Epithelial cell of prostate (primary cell): ENCODE measurements around the gene PJA2.
"Not testable (repeated sequence)": the region's sequence is repeated elsewhere in the genome, so short reads cannot be mapped to it uniquely, and the experiment has no call there.

Experiments
- DNase-seq: peaks from one replicate; pipeline ENCODE4 v3.0.0-alpha.2; 2011; ENCODE audit warnings: low read depth, low spot score
- H3K27ac ChIP-seq: fragments of 450-650 bp; 2 replicates; pipeline ENCODE4 v1.5.1; 2017; ENCODE audit warnings: mild to moderate bottlenecking

PJA2 gene, protein sequence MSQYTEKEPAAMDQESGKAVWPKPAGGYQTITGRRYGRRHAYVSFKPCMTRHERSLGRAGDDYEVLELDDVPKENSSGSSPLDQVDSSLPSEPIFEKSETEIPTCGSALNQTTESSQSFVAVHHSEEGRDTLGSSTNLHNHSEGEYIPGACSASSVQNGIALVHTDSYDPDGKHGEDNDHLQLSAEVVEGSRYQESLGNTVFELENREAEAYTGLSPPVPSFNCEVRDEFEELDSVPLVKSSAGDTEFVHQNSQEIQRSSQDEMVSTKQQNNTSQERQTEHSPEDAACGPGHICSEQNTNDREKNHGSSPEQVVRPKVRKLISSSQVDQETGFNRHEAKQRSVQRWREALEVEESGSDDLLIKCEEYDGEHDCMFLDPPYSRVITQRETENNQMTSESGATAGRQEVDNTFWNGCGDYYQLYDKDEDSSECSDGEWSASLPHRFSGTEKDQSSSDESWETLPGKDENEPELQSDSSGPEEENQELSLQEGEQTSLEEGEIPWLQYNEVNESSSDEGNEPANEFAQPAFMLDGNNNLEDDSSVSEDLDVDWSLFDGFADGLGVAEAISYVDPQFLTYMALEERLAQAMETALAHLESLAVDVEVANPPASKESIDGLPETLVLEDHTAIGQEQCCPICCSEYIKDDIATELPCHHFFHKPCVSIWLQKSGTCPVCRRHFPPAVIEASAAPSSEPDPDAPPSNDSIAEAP

DNA sequence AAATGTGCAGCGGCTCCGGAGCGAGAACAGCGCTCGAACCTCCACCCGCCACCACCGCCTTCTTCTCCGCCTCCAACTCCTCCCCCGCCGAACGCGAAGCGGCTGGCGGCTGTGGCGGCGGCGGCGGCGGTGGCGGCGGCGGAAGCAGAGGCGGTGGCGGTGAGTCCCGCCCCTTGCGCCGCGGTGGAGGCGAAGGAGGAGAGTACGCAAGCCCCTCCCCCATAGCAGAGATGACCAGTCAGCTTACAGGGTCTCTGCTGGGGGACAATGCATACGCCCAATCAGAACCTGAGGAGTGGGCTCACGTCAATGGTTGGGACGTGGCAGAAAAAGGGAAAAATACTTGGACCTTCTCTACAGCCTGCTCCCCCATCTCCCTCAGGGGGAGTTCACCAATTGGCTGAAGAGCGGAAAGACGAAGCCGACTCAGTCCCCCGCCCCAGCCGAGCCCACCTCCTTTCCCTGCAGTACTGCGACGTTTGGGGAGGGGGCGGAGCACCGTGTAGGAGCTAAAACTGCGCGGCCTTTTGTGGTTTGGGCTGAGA, at the start of gene PJA2:
TSS of gene PJA2 (minus strand) at position 131 of the 545 bp plus-strand sequence. CDS start 26,541 bp downstream, outside the sequence.
- DNase-seq = peak; percentile 99
- H3K27ac ChIP-seq = peak within 1 kb of the TSS; percentile 96

DNA sequence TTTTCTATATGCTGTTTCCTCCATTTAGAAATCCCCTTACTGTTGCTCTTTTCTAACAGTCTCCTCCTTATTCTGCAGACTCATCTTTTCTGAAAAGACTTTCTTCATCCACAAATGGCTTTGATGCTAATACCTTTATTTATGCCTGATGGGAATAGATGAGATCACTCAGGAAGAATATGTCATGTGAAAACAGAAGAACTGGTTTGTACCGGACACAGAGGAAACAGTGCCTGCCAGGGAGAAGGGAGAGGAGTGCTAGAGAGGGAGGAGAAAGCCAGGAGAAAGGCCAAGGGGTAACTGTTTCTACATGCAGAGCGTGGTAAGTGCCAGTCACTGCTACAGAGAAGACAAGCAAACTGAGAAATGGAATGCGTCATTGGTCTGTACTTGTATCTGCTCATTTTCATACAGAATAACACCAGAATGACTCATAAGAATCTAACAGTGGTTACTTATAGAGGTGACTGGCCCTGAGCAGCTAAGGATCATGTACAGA, 45.9 kb upstream of the PJA2 start:
- DNase-seq = peak; percentile 100
- H3K27ac ChIP-seq = peak overlapping the region; percentile 90

DNA sequence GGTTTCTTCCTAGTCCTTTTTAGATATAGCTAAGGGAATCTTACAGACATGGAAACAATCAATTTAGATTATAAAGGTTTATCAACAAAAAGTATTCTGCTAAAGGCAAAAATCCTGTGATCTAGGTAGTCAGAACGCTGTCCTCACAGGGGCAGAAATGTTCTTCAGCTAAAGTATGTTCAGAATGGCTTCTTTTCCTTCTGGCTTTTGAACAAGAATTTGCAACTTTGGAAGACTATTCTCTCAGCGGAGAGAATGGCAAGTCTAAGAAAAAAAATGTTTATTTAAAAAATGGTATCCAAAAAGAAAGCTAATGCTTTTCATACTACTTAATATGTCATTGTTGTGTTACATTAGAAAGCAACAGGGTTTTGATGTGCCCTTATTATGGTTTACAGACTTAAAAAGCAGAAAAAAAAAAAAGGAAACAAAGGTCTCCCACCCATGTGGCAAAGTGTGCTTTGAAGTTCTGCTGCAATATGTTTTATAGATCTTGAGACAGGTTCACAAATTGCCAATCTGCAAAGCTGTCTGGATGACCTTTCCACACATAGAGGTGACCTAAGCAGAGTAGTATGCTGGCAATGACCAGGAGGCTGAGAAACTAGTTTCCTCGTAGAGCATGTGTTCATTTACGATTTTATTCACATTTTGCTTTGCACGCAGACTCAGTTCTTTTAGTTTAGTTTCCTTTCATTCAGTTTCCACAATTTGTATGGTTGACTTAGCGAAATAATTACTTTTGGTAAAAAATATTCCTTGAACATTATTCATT, 45.1 kb upstream of the PJA2 start:
- DNase-seq = peak; percentile 18
- H3K27ac ChIP-seq = peak overlapping the region; percentile 90

DNA sequence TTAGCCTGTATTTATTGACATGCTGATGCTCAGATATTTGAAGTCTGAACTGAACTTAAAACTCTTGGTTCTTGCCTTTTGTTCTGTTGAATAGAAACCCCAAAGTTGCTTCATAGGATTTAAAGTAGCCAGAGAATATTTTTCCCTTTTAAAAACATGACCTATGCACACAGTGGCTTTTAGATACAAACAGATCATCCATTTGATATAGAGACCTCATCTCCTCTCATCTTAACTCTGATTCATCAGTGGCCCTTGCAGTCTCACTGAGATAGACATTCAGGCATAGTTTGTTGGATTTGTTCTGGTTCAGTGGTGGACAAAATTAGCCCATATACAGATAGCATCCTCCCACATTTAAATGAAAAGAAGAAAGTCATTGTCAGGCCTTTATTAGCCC, 43.5 kb upstream of the PJA2 start:
- no peak overlapping the region for H3K27ac ChIP-seq
- no peak for DNase-seq

DNA sequence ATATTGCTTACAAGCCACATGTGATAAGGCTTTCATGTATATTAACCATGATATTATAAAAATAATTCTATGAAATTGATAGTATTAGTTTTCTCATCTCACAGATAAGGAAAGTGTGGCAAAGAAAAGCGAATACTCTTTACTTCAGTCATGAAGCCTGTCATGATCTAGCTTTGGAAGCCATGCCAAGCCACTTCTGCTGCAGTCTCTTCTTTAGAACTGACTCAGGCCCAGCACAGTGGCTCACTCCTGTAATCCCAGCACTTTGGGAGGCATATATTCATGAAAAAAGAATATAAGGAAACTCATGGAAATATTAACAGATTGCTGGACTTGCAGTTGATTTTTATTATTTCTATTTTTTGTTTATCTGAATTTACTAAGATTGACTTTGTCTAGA, 42.9 kb upstream of the PJA2 start:
- no peak for DNase-seq
- no peak overlapping the region for H3K27ac ChIP-seq

DNA sequence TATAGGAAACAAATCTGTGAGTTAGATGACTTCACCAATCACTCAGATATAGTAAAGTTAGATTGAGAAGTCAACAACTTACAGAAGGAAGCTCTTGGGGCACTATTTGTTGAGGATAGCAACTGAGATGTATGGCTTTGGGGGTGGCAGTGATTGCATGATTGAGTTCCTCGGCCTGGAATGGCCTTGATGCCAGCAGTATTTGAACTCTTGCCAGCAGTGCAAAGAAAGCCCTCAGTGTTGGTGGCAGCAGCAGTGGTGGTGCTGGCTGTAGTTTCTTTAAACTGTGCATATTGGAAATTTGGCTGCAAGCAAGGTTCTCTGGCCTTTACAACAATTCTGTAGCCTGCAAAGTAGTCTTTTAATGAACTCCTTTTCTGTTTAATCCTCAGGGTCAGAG, 41.4 kb upstream of the PJA2 start:
- H3K27ac ChIP-seq = no peak overlapping the region
- no peak for DNase-seq

DNA sequence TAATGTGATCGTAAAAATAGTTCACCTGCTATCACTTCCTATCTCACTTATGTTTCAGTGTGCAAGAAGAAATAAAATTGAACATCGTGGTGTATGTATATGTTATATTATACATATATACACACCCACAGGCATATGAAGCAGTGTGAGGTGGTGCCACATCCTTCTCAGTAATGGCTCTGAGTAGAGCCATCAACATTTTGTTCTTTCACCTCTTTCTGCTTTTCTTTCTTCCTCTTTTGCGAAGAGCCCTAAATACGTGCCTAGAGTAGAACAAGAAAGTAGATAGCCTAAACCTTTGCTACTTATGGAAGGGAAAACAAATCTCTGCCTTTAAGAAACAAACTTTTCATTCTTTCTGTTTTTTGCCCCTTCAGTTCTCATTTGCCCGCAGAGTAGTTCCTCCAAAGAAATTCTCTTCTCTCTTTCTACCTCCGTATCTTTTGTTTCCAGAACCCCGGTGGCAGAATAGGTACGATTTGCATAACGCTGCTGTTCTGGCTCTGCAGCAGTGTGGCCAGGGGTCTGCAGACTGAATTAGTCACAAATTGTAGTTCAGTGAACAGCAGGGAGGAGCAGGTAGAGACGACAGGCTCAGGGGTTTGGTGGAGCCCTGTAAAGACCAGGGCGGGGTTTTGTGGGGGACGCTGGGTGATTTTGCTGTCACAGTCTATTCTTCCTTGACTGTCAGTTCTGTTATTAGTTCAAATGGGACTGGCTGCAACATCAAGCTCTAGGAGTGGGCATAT, 40.5 kb upstream of the PJA2 start:
- DNase-seq = no peak
- no peak overlapping the region for H3K27ac ChIP-seq

DNA sequence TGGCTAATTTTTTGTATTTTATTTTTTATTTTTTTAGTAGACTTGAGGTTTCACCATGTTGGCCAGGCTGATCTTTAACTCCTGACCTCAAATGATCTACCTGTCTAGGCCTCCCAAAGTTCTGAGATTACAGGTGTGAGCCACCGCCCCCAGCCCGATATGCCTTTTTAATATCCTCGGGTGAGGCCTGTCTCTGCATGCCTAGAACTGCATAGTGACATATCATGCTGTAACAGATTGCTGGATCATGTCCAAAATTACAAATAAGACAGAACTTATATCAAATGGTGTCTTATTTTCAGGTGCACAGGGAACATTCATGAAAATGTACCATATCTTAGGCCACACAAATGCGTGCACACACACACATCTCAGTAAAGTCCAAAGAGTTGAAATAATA, 39.1 kb upstream of the PJA2 start:
- H3K27ac ChIP-seq = no peak overlapping the region
- no peak for DNase-seq

DNA sequence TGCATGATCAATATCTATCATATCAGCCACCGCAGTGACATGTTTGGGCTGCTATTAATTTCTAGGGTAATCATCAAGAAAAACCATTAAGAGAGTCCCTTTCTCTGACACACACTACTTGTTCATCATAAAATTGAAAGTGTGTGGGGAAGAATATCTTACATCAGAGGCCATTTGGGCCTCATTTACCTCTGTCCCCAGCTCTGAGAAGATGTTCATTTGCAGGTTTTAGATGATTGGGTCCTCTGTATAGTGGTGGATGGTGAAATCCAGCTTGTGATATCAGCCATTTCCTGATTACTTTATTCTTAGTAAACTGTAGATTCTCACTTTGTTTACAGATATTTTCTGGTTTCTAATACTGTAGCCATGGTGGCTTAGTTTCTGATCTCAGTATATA, 29.8 kb upstream of the PJA2 start:
- DNase-seq = no peak
- H3K27ac ChIP-seq = no peak overlapping the region

DNA sequence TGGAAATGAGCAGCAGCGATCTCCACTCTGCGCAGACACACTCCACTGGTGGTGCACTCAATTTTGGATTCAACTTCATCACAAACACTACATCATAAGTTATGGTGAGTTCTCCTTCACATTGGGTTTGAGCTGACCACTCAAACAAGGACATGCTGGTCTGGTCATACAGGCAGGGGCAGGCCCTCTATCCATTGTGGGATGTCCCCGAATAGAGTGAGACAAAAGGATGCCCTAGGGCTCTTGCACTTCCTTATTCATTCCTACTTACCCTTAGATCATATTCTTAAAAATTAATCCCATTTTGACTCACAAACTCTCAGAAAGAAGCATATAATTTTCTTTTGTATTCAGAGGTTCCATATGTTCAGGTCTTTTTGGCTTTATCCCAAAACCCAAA, 16.3 kb upstream of the PJA2 start:
- no peak for DNase-seq
- H3K27ac ChIP-seq = no peak overlapping the region

DNA sequence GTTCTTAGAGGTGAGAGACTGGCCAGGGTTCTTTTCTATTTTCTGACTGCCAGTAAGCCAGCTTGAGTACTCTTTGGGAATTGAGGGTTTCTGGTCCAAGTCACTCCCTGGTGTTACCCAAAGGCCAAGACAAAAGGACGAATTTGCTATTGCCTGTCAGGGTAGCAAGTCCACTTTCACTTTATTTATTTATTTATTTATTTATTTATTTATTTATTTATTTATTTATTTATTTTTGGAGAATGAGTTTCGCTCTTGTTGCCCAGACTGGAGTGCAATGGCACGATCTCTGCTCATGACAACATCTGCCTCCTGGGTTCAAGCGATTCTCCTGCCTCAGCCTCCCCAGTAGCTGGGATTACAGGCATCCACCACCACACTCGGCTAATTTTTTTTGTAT, 15.7 kb upstream of the PJA2 start:
- DNase-seq, H3K27ac ChIP-seq: not testable (repeated sequence)

DNA sequence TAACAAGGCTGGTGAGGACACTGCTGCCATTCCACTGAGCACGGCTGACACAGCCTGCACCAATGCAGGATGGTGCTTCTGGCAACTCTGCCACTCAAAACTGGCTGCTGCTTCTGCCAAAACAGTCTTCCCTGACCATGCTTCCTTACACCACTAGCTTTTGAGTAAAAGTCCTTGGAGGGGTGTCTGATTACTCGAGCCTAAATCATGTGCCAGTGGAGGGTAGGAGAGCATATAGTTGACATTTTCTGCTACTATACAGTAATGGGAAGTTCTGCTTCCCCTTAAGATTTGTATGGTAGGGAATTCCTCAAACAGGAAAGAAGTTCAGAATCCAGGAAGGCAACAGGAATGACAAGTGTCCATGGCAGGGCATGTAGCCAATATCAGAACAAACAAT, 12.2 kb upstream of the PJA2 start:
- DNase-seq = no peak

DNA sequence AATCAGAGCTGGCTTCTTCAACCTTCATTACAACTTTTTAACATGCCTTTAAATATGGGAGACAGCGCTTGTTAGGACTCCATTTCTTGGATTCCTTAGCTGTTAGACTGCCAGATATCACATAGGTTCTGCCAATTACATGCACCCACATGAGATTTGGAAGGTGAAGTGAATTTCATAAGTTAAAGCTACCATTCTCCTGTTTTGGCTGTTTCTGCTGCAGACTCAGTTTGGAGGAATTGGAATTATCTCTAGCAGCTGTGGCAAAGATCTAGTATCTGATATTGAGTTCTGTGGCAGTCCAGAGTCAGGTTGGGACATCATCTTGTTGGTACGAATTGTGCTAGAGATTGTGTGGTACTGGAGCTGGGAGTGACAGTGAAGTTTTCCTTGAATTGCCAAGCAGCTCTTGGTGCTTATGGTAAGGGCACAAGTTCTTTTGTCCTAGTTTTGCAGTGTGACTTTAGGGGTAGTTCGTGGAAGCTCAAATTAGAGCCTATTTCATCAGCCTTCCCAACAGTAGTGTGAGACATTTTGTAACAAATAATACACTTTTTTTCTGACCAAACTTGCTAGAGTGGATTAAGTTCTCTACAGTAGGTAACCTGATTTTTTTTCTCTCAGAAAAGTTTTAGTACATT, 9.1 kb upstream of the PJA2 start:
- no peak overlapping the region for H3K27ac ChIP-seq
- no peak for DNase-seq

More for the DNA sequence above, 12.2 kb upstream of the PJA2 start:
- H3K27ac ChIP-seq = no peak overlapping the region

DNA sequence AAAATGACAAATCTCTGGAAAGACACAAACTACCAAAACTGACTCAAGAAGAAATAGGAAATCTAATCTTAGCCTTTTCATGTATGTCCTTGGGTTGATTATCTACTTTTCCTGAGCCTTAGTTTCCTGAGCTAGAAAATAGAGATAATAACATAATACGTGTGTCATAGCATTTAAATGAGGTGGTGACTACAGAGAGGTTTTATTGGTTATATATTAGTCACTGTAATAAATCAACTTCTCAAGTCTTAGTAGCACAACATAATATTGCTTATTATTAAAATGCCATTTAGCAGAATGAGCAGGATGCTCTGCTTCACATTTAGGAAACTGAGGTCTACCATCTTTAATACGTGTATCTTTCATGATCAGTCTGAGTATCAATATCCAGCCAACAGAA, 7.1 kb upstream of the PJA2 start:
- DNase-seq = no peak

DNA sequence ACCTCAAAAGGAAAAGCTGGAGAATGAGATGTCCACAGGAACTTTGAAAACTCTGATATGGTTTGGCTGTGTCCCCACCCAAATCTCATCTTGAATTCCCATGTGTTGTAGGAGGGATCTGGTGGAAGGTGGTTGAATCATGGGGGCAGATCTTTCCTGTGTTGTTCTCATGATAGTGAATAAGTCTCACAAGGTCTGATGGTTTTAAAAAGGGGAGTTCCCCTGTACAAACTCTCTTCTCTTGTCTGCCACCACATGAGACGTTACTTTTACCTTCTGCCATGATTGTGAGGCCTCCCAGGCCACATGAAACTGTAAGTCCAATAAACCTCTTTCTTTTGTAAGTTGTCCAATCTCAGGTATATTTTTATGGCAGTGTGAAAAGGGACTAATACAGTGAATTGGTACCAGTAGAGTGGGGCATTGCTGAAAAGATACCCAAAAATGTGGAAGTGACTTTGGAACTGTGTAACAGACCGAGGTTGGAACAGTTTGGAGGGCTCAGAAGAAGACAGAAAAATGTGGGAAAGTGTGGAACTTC, 4.2 kb upstream of the PJA2 start:
- not testable (repeated sequence) for DNase-seq, H3K27ac ChIP-seq

More for the DNA sequence above, 7.1 kb upstream of the PJA2 start:
- H3K27ac ChIP-seq = no peak overlapping the region

DNA sequence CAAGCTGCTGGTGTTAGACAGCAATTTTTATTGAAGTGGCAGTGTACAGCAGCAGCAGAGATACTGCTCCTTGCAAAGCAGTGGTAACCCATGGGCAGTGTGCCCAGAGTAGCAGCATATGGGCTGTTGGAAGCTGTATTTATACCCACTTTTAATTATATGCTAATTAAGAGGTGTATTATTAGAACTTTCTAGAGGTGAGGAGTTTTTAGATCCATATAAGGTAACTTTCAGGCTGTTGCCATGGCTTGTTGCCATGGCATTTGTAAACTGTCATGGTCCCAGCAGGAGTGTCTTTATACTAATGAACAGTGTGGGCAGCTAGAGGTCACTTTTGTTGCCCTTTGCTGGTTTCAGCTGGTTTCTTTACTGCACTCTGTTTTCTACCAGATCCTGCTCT, 3.7 kb upstream of the PJA2 start:
- DNase-seq = no peak
- no peak overlapping the region for H3K27ac ChIP-seq

DNA sequence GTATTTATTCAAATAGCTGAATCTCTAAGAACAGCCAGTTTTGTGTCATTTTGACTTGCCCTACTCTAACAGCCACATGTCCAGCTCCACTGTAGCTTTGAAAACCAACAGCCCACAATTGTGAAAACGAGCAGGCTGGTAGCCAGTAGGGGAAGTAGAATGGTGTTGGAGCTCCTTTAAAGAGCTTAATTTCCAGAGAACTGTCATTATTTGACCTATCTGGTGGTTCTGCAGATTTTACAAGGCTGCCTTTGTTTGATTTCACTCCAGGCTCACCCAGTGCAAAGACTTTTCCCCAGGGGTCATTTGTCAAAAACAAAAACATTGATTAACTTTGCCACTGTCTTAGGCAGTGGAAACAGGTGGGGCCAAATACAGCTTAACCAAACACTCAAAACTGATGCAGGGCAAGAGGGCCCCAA, 3.2 kb upstream of the PJA2 start:
- H3K27ac ChIP-seq = no peak overlapping the region
- DNase-seq = no peak

DNA sequence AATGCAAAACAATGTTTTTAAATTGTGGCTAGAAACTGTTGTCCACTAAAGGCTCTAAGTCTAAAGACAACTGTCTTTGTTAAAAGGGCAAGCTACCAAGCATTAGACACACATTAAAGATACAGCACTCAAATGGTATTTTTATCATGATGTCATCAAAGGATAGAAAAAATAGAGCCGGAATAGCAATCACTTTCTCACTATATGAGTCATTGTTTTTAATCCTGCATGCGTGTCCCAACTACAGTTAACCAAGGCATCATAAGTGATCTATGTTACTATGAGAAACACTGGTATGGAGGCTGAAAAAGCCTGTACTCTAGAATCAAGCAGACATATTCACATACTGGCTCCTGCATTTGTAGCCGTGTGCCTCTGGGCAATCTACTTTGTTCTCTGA, 1.9 kb upstream of the PJA2 start:
- peak overlapping the region; percentile 96 for H3K27ac ChIP-seq
- DNase-seq = peak; percentile 80

DNA sequence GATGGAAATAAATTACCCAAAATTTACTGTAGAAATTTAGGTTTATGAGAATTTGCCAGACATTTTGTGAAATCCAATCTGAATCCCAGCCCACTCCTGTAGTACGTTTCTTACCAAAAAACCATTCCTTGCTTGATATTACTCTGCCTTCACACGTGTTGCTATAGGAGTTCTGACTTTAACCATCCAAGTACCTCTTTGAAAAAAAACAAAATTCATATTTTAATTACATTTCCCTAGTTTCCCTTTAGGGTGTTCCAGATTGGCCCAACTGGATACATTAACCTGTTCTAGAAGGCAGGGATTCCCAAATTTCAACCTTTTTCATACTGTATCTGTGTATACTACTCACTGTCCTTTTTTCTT, 1.4 kb upstream of the PJA2 start:
- no peak for DNase-seq
- H3K27ac ChIP-seq = peak overlapping the region; percentile 96
